Anterior cingulate cortex (tissue), 58 donors: ENCODE data around the gene FRY.
"Not testable (repeated sequence)": the region's sequence is repeated elsewhere in the genome, so short reads cannot be mapped to it uniquely, and the experiment has no call there.

Source experiments
- DNase-seq, 58 donors: peaks; one replicate each; lab custom pipeline; 2025; lab: John Stamatoyannopoulos, UW

The FRY gene

GRCh38 chr13:32039056-32039455 lies 7.5 kb downstream of the FRY start:
- DNase-seq: no peak

- no peak for DNase-seq
Measured at GRCh38 chr13:32039528-32039927, 8.0 kb downstream of the FRY start.

- DNase-seq: no peak
Measured at GRCh38 chr13:32040052-32040642, 8.6 kb downstream of the FRY start.

- no peak for DNase-seq
Measured at GRCh38 chr13:32040689-32041088, 9.1 kb downstream of the FRY start.

- no peak for DNase-seq
Measured at GRCh38 chr13:32041429-32041828, 9.9 kb downstream of the FRY start.

GRCh38 chr13:32042551-32042950 lies 11.0 kb downstream of the FRY start:
- DNase-seq: no peak

GRCh38 chr13:32044446-32044845 lies 12.9 kb downstream of the FRY start:
- peak in 1 of 58 donors; percentile 20 for DNase-seq

- DNase-seq: no peak
Measured at GRCh38 chr13:32045537-32045936, 14.0 kb downstream of the FRY start.

- DNase-seq: peak in 13 of 58 donors; percentile 4 to 65 (median 25)
Measured at GRCh38 chr13:32045982-32046785, 14.6 kb downstream of the FRY start.

GRCh38 chr13:32047088-32047487 lies 15.5 kb downstream of the FRY start:
- no peak for DNase-seq

- no peak for DNase-seq
Measured at GRCh38 chr13:32047793-32048192, 16.2 kb downstream of the FRY start.

- no peak for DNase-seq
Measured at GRCh38 chr13:32048816-32049215, 17.2 kb downstream of the FRY start.

- no peak for DNase-seq
Measured at GRCh38 chr13:32051156-32051555, 19.6 kb downstream of the FRY start.

- no peak for DNase-seq
Measured at GRCh38 chr13:32056316-32056715, 24.7 kb downstream of the FRY start.

GRCh38 chr13:32057325-32057724 lies 25.8 kb downstream of the FRY start:
- not testable (repeated sequence) for DNase-seq

- DNase-seq: no peak
Measured at GRCh38 chr13:32059511-32059984, 28.0 kb downstream of the FRY start.

GRCh38 chr13:32060401-32060878 lies 28.9 kb downstream of the FRY start:
- DNase-seq: no peak

- DNase-seq: no peak
Measured at GRCh38 chr13:32063619-32064233, 32.2 kb downstream of the FRY start.

GRCh38 chr13:32067149-32067961 lies 35.8 kb downstream of the FRY start:
- no peak for DNase-seq

- no peak for DNase-seq
Measured at GRCh38 chr13:32068255-32068654, 36.7 kb downstream of the FRY start.
